ENCODE data around the gene PTPN12.
"Not testable (repeated sequence)": the region's sequence is repeated elsewhere in the genome, so short reads cannot be mapped to it uniquely, and the experiment has no call there.

Gene PTPN12

GRCh38 chr7:77498659-77499379 lies 38.3 kb upstream of the PTPN12 start:
- Histone ChIP-seq H3K4me3 (replicated peaks; ENCODE audit: insufficient read depth, low read length) (no peak overlapping the region), H3K27ac (replicated peaks) (no peak overlapping the region), H3K27me3 (ENCODE audit: insufficient read depth, poor library complexity, severe bottlenecking) (no peaks in the 10 kb centered on the region)
- TF ChIP-seq POLR2AphosphoS5 (IDR thresholded peaks at IDR 0.05; ENCODE audit: low read depth) (no peak), REST (IDR thresholded peaks at IDR 0.05; ENCODE audit: insufficient replicate concordance, low read depth) (no peak), SPI1 (IDR thresholded peaks at IDR 0.05; ENCODE audit: borderline replicate concordance, low read depth) (no peak), GABPA (IDR thresholded peaks at IDR 0.05; ENCODE audit: low read depth) (no peak)
- TF ChIP-seq, protein P1, sequence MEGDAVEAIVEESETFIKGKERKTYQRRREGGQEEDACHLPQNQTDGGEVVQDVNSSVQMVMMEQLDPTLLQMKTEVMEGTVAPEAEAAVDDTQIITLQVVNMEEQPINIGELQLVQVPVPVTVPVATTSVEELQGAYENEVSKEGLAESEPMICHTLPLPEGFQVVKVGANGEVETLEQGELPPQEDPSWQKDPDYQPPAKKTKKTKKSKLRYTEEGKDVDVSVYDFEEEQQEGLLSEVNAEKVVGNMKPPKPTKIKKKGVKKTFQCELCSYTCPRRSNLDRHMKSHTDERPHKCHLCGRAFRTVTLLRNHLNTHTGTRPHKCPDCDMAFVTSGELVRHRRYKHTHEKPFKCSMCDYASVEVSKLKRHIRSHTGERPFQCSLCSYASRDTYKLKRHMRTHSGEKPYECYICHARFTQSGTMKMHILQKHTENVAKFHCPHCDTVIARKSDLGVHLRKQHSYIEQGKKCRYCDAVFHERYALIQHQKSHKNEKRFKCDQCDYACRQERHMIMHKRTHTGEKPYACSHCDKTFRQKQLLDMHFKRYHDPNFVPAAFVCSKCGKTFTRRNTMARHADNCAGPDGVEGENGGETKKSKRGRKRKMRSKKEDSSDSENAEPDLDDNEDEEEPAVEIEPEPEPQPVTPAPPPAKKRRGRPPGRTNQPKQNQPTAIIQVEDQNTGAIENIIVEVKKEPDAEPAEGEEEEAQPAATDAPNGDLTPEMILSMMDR (IDR thresholded peaks at IDR 0.05; ENCODE audit: insufficient read depth, low read length) = no peak
- no peak for DNase-seq (ENCODE audit: low read depth in 1 of 2, low spot score in 1 of 2)

GRCh38 chr7:77501192-77501515 lies 35.9 kb upstream of the PTPN12 start:
- Histone ChIP-seq H3K4me3 (replicated peaks; ENCODE audit: insufficient read depth, low read length) (no peak overlapping the region), H3K27me3 (ENCODE audit: insufficient read depth, poor library complexity, severe bottlenecking) (no peaks in the 10 kb centered on the region), H3K27ac (replicated peaks) (no peak overlapping the region)
- no peak for DNase-seq (ENCODE audit: low read depth in 1 of 2, low spot score in 1 of 2)
- TF ChIP-seq, protein P1 (IDR thresholded peaks at IDR 0.05; ENCODE audit: insufficient read depth, low read length) = no peak
- peak; percentile 90 for TF ChIP-seq SPI1 (IDR thresholded peaks at IDR 0.05; ENCODE audit: borderline replicate concordance, low read depth)

- no peak for TF ChIP-seq POLR2AphosphoS5 (IDR thresholded peaks at IDR 0.05; ENCODE audit: low read depth)
- TF ChIP-seq, protein P1 (IDR thresholded peaks at IDR 0.05; ENCODE audit: insufficient read depth, low read length) = no peak
- no peak for TF ChIP-seq SPI1 (IDR thresholded peaks at IDR 0.05; ENCODE audit: borderline replicate concordance, low read depth)
- TF ChIP-seq REST (IDR thresholded peaks at IDR 0.05; ENCODE audit: insufficient replicate concordance, low read depth) = no peak
- TF ChIP-seq GABPA (IDR thresholded peaks at IDR 0.05; ENCODE audit: low read depth) = no peak
- Histone ChIP-seq H3K27me3 (ENCODE audit: insufficient read depth, poor library complexity, severe bottlenecking) (no peaks in the 10 kb centered on the region), H3K4me3 (replicated peaks; ENCODE audit: insufficient read depth, low read length) (no peak overlapping the region), H3K27ac (replicated peaks) (no peak overlapping the region)
- DNase-seq (ENCODE audit: low read depth in 1 of 2, low spot score in 1 of 2) = no peak
These were observed 32.1 kb upstream of the PTPN12 start for GRCh38 chr7:77504951-77505350.

DNA sequence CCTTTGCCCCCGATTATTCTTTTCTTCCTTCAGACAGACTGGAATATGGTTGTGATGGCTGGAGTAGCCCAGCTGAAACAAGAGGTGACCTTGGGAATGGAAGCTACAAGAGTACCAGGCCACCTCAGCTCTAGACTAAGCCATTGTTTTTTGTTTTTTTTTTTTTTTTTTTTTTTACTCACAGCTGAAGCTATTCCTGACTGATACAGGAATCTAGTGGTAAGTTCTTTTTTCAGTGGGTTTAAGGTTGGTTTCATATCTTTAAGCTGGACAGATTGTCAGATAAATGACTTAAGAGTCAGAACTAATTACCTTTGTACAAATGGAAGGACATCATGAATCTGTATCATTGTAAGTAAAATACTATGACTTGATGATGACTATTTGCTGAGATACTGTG lies 30.2 kb upstream of the PTPN12 start:
- Histone ChIP-seq H3K27me3 (ENCODE audit: insufficient read depth, poor library complexity, severe bottlenecking) (no peaks in the 10 kb centered on the region), H3K27ac (replicated peaks) (no peak overlapping the region), H3K4me3 (replicated peaks; ENCODE audit: insufficient read depth, low read length) (no peak overlapping the region)
- TF ChIP-seq GABPA (IDR thresholded peaks at IDR 0.05; ENCODE audit: low read depth) = no peak
- no peak for TF ChIP-seq SPI1 (IDR thresholded peaks at IDR 0.05; ENCODE audit: borderline replicate concordance, low read depth)
- no peak for TF ChIP-seq POLR2AphosphoS5 (IDR thresholded peaks at IDR 0.05; ENCODE audit: low read depth)
- TF ChIP-seq, protein P1 (IDR thresholded peaks at IDR 0.05; ENCODE audit: insufficient read depth, low read length) = no peak
- no peak for DNase-seq (ENCODE audit: low read depth in 1 of 2, low spot score in 1 of 2)

GRCh38 chr7:77513002-77513670 lies 24.0 kb upstream of the PTPN12 start:
- not testable (repeated sequence) for H3K4me3 ChIP-seq (replicated peaks; ENCODE audit: insufficient read depth, low read length); DNase-seq (ENCODE audit: low read depth in 1 of 2, low spot score in 1 of 2); H3K27me3 ChIP-seq (ENCODE audit: insufficient read depth, poor library complexity, severe bottlenecking); H3K27ac ChIP-seq (replicated peaks)
